Caco-2 (cell line): ENCODE data around the gene KIF13A. TPM values are rescaled to one million over a fixed set of nuclear protein-coding genes. Genes with fewer than 3 reads are reported as not detected.
A peak's percentile ranks its signal among the peaks of the same experiment; 100 is the strongest.

Experiments
- BruUV-seq: library from RNA; stranded (reverse); fragments of 400-500 nt; replicated peaks from 2 replicates; lab custom pipeline; 2021; lab: Mats Ljungman, UMichigan
- CTCF ChIA-PET: fragments of 300-600 bp; sonication (Branson Sonifier 250); formaldehyde crosslinking; loops from one replicate; lab custom pipeline; 2022; ENCODE audit warnings: antibody characterized with exemption; lab: Charles Lee
- POLR2A ChIA-PET: fragments of 300-600 bp; sonication (Branson Sonifier 250); formaldehyde crosslinking; loops from one replicate; lab custom pipeline; 2022; ENCODE audit warnings: antibody characterized with exemption; lab: Charles Lee
- DNase-seq, 2 experiments: peaks; one replicate each; pipeline versions ENCODE4 v3.0.0 to v3.0.0-alpha.2; 2020 to 2022
- H3K27me3 ChIP-seq: replicated peaks from 2 replicates; pipeline ENCODE4 v1.6.0; 2011; ENCODE audit warnings: low read length; ENCODE audit not compliant: control insufficient read depth, insufficient read depth
- H3K36me3 ChIP-seq: 2 replicates; pipeline ENCODE4 v1.5.1; 2011; ENCODE audit warnings: low read length; ENCODE audit not compliant: control insufficient read depth, insufficient read depth
- H3K4me1 ChIP-seq: fragments of 250-450 bp; sonication (Bioruptor Pico); 2 replicates; pipeline ENCODE4 v1.5.1; 2020; ENCODE audit warnings: mild to moderate bottlenecking
- H3K4me3 ChIP-seq: 2 replicates; pipeline ENCODE4 v1.5.1; 2011; ENCODE audit warnings: low read depth, mild to moderate bottlenecking, control low read depth, low read length
- H3K9me3 ChIP-seq: fragments of 250-450 bp; sonication (Bioruptor Pico); 2 replicates; pipeline ENCODE4 v1.5.1; 2020; ENCODE audit warnings: mild to moderate bottlenecking, moderate library complexity
- H3K27ac Mint-ChIP-seq: one replicate; pipeline ENCODE4 v1.8.0; 2022; ENCODE audit warnings: mixed read lengths; ENCODE audit not compliant: unreplicated experiment
- H3K27me3 Mint-ChIP-seq: one replicate; pipeline ENCODE4 v1.8.0; 2022; ENCODE audit warnings: mixed read lengths; ENCODE audit not compliant: insufficient read depth, unreplicated experiment
- H3K36me3 Mint-ChIP-seq: one replicate; pipeline ENCODE4 v1.8.0; 2022; ENCODE audit warnings: mild to moderate bottlenecking, mixed read lengths; ENCODE audit not compliant: insufficient read depth, unreplicated experiment
- H3K4me1 Mint-ChIP-seq: one replicate; pipeline ENCODE4 v1.8.0; 2022; ENCODE audit warnings: low read depth, mixed read lengths; ENCODE audit not compliant: unreplicated experiment
- H3K4me3 Mint-ChIP-seq: one replicate; pipeline ENCODE4 v1.8.0; 2022; ENCODE audit warnings: mild to moderate bottlenecking, moderate library complexity, mixed read lengths; ENCODE audit not compliant: unreplicated experiment
- H3K9me3 Mint-ChIP-seq: one replicate; pipeline ENCODE4 v1.8.0; 2022; ENCODE audit warnings: mixed read lengths; ENCODE audit not compliant: unreplicated experiment
- CTCF ChIP-seq, 2 experiments: fragments of 200-600 bp in 1 of 2; IDR thresholded peaks; 1 replicate in 1 of 2; 2 replicates in 1 of 2; pipeline versions ENCODE4 v1.5.1 to v1.8.0; 2011 to 2022; ENCODE audit warnings: antibody characterized with exemption in 1 of 2, control low read depth in 1 of 2, inconsistent platforms in 1 of 2, low read depth in 1 of 2, low read length in 1 of 2, mild to moderate bottlenecking in 1 of 2, moderate library complexity in 1 of 2; ENCODE audit not compliant: insufficient read depth in 1 of 2, severe bottlenecking in 1 of 2, unreplicated experiment in 1 of 2
- intact Hi-C: fragments of 100-400 bp; cut with micrococcal nuclease; formaldehyde crosslinking; loops from one replicate; pipeline ENCODE4 v1.10.0; 2022; ENCODE audit not compliant: unreplicated experiment
- total RNA-seq: library from RNA; stranded (reverse); gene quantifications from 2 replicates; pipeline ENCODE4 v1.2.3, GENCODE V29; 2022

The KIF13A gene
- total RNA-seq, 1 experiment from 2014 or later: 13.8 TPM

- Histone ChIP-seq H3K4me1 (peaks cover 10% of the 10 kb centered on the region; the same call in 1 of the 2 replicates), H3K9me3 (no peaks in the 10 kb centered on the region), H3K27me3 (no peaks in the 10 kb centered on the region), H3K4me3 (no peak overlapping the region), H3K36me3 (no peaks in the 10 kb centered on the region; the same call in 1 of the 2 replicates)
- Mint-ChIP-seq H3K27me3 (no peaks in the 10 kb centered on the region), H3K9me3 (no peaks in the 10 kb centered on the region), H3K27ac (no peak overlapping the region), H3K4me1 (peaks cover 5% of the 10 kb centered on the region), H3K36me3 (no peaks in the 10 kb centered on the region), H3K4me3 (no peak overlapping the region)
- CTCF ChIA-PET: no interaction called here
- no peak for TF ChIP-seq CTCF (IDR thresholded peaks at IDR 0.05; ENCODE audit: insufficient read depth in 1 of 2, low read depth in 1 of 2, low read length in 1 of 2, severe bottlenecking in 1 of 2, unreplicated experiment in 1 of 2)
- BruUV-seq: no TSS peak
- DNase-seq: no peak
- intact Hi-C loops: loop anchor here (5.0 kb wide), 1 partner anchor 119 kb away; the partner anchor contains the start of gene KIF13A
- POLR2A ChIA-PET: no interaction called here
Measured at GRCh38 chr6:17867880-17868279, 119.6 kb downstream of the KIF13A start.

- no peak for DNase-seq
- Histone ChIP-seq H3K36me3 (no peaks in the 10 kb centered on the region; the same call in 1 of the 2 replicates), H3K4me3 (no peak overlapping the region), H3K27me3 (no peaks in the 10 kb centered on the region), H3K4me1 (peaks cover 10% of the 10 kb centered on the region; the same call in 1 of the 2 replicates), H3K9me3 (no peaks in the 10 kb centered on the region)
- no peaks in the 10 kb centered on the region for H3K36me3 Mint-ChIP-seq
- H3K4me3 Mint-ChIP-seq: no peak overlapping the region
- H3K27me3 Mint-ChIP-seq: no peaks in the 10 kb centered on the region
- H3K9me3 Mint-ChIP-seq: no peaks in the 10 kb centered on the region
- ChIA-PET POLR2A (no interaction called here), CTCF (no interaction called here)
- intact Hi-C loops: loop anchor here (5.0 kb wide), 1 partner anchor 120 kb away; the partner anchor contains the start of gene KIF13A
- peaks cover 5% of the 10 kb centered on the region for H3K4me1 Mint-ChIP-seq
- no peak for TF ChIP-seq CTCF (IDR thresholded peaks at IDR 0.05; ENCODE audit: insufficient read depth in 1 of 2, low read depth in 1 of 2, low read length in 1 of 2, severe bottlenecking in 1 of 2, unreplicated experiment in 1 of 2)
- no TSS peak for BruUV-seq
- no peak overlapping the region for H3K27ac Mint-ChIP-seq
Measured at GRCh38 chr6:17866876-17867444, 120.5 kb downstream of the KIF13A start.

GRCh38 chr6:17865798-17866725 lies 121.4 kb downstream of the KIF13A start:
- DNase-seq: peak in 1 of 2 experiments; percentile 35
- ChIA-PET CTCF (no interaction called here), POLR2A (no interaction called here)
- peak overlapping the region; percentile 12 for H3K27ac Mint-ChIP-seq
- intact Hi-C loops: loop anchor here (5.0 kb wide), 1 partner anchor 121 kb away; the partner anchor contains the start of gene KIF13A
- H3K9me3 Mint-ChIP-seq: no peaks in the 10 kb centered on the region
- Histone ChIP-seq H3K27me3 (no peaks in the 10 kb centered on the region), H3K4me3 (no peak overlapping the region), H3K4me1 (peaks cover 10% of the 10 kb centered on the region; the same call in 1 of the 2 replicates), H3K36me3 (no peaks in the 10 kb centered on the region; the same call in 1 of the 2 replicates), H3K9me3 (no peaks in the 10 kb centered on the region)
- H3K4me3 Mint-ChIP-seq: no peak overlapping the region
- H3K36me3 Mint-ChIP-seq: no peaks in the 10 kb centered on the region
- no TSS peak for BruUV-seq
- TF ChIP-seq CTCF (IDR thresholded peaks at IDR 0.05; ENCODE audit: insufficient read depth in 1 of 2, low read depth in 1 of 2, low read length in 1 of 2, severe bottlenecking in 1 of 2, unreplicated experiment in 1 of 2): no peak
- H3K4me1 Mint-ChIP-seq: peaks cover 5% of the 10 kb centered on the region
- H3K27me3 Mint-ChIP-seq: no peaks in the 10 kb centered on the region
